H1 (cell line): ENCODE data around the gene GFAP. TPM values are rescaled to one million over a fixed set of nuclear protein-coding genes. Genes with fewer than 3 reads are reported as not detected.

Experiments used
- CTCF ChIA-PET: fragments of 300-600 bp; sonication (Branson Sonifier 250); formaldehyde crosslinking; loops from one replicate; lab custom pipeline; 2021; ENCODE audit not compliant: partially characterized antibody; lab: Charles Lee
- POLR2A ChIA-PET: fragments of 300-600 bp; sonication (Branson Sonifier 250); formaldehyde crosslinking; loops from one replicate; lab custom pipeline; 2021; ENCODE audit warnings: inconsistent platforms; ENCODE audit not compliant: partially characterized antibody; lab: Charles Lee
- DNase-seq, 2 experiments: peaks; one replicate each; pipeline versions ENCODE4 v3.0.0 to v3.0.0-alpha.2; 2010 to 2022; ENCODE audit warnings: low spot score in 2 of 2, low read depth in 1 of 2, mixed read lengths in 1 of 2
- FAIRE-seq: peaks from 2 replicates; lab custom pipeline; 2011; peaks lifted over from hg19 to GRCh38; lab: Jason Lieb, UNC
- H2AFZ ChIP-seq: 2 replicates; pipeline ENCODE4 v1.8.1; 2012; ENCODE audit warnings: low read length, inconsistent platforms
- H2AK5ac ChIP-seq: 2 replicates; pipeline ENCODE4 v1.6.1; 2013; ENCODE audit warnings: low read depth, low read length
- H2BK120ac ChIP-seq: replicated peaks from 2 replicates; pipeline ENCODE3; 2013; ENCODE audit warnings: low read depth, low read length, inconsistent platforms
- H2BK12ac ChIP-seq: 2 replicates; pipeline ENCODE4 v1.6.1; 2013; ENCODE audit warnings: low read depth, low read length
- H2BK15ac ChIP-seq: 2 replicates; pipeline ENCODE4 v1.6.1; 2013; ENCODE audit warnings: low read length
- H2BK20ac ChIP-seq: 2 replicates; pipeline ENCODE4 v1.6.1; 2013; ENCODE audit warnings: low read length
- H2BK5ac ChIP-seq: 2 replicates; pipeline ENCODE4 v1.6.1; 2013; ENCODE audit warnings: low read depth, low read length
- H3K14ac ChIP-seq: 2 replicates; pipeline ENCODE4 v1.6.1; 2013; ENCODE audit warnings: inconsistent platforms; ENCODE audit not compliant: insufficient read length
- H3K18ac ChIP-seq: 2 replicates; pipeline ENCODE4 v1.6.1; 2013; ENCODE audit warnings: low read length; ENCODE audit errors: extremely low read depth
- H3K23ac ChIP-seq: 2 replicates; pipeline ENCODE4 v1.6.1; 2013; ENCODE audit warnings: inconsistent platforms; ENCODE audit not compliant: insufficient read length
- H3K23me2 ChIP-seq: 2 replicates; pipeline ENCODE4 v1.6.1; 2013; ENCODE audit warnings: low read depth, low read length
- H3K27ac ChIP-seq: 2 replicates; pipeline ENCODE4 v1.6.1; 2011; ENCODE audit warnings: low read depth, low read length, inconsistent platforms
- H3K27me3 ChIP-seq, 4 experiments: replicated peaks in 1 of 4; 1 replicate in 1 of 4; 2 replicates in 3 of 4; pipeline versions ENCODE4 v1.6.1 to v1.8.1; 2011 to 2013; ENCODE audit warnings: low read length in 3 of 4, mild to moderate bottlenecking in 3 of 4, inconsistent platforms in 2 of 4, mixed read lengths in 2 of 4, moderate library complexity in 1 of 4; ENCODE audit not compliant: control insufficient read depth in 3 of 4, insufficient read depth in 3 of 4; ENCODE audit errors: extremely low read depth in 1 of 4
- H3K36me3 ChIP-seq, 4 experiments: 2 replicates each; pipeline versions ENCODE4 v1.6.1 to v1.8.1; 2011 to 2013; ENCODE audit warnings: mild to moderate bottlenecking in 4 of 4, low read length in 3 of 4, moderate library complexity in 2 of 4, control low read depth in 1 of 4, inconsistent platforms in 1 of 4; ENCODE audit not compliant: insufficient read depth in 4 of 4, control insufficient read depth in 2 of 4
- H3K4ac ChIP-seq: replicated peaks from 2 replicates; pipeline ENCODE3; 2013; ENCODE audit warnings: low read length, low read depth, mixed read lengths, inconsistent platforms; ENCODE audit not compliant: insufficient read length
- H3K4me1 ChIP-seq, 4 experiments: replicated peaks in 1 of 4; 1 replicate in 1 of 4; 2 replicates in 3 of 4; pipeline versions ENCODE4 v1.6.1 to v1.8.1; 2011 to 2013; ENCODE audit warnings: low read length in 3 of 4, inconsistent platforms in 2 of 4, mixed read lengths in 1 of 4; ENCODE audit not compliant: insufficient read depth in 4 of 4, control insufficient read depth in 3 of 4
- H3K4me2 ChIP-seq, 2 experiments: 2 replicates each; pipeline versions ENCODE4 v1.6.1 to v1.8.1; 2011 to 2013; ENCODE audit warnings: low read depth in 2 of 2, low read length in 2 of 2, control low read depth in 1 of 2, inconsistent platforms in 1 of 2, mild to moderate bottlenecking in 1 of 2; ENCODE audit not compliant: insufficient read depth in 1 of 2
- H3K4me3 ChIP-seq, 4 experiments: fragments of 200-600, 300-600 bp in 1 of 4; sonication (generic), shearing (Covaris generic), sonication (Bioruptor Twin) in 1 of 4; 2 replicates each; pipeline versions ENCODE4 v1.5.1 to v1.8.1; 2011 to 2016; ENCODE audit warnings: low read length in 4 of 4, low read depth in 3 of 4, control low read depth in 2 of 4, inconsistent platforms in 2 of 4, mild to moderate bottlenecking in 2 of 4, mixed read lengths in 1 of 4, moderate library complexity in 1 of 4; ENCODE audit not compliant: insufficient read depth in 2 of 4; ENCODE audit errors: extremely low read depth in 1 of 4
- H3K56ac ChIP-seq: replicated peaks from 2 replicates; pipeline ENCODE3; 2013; ENCODE audit warnings: low read depth, mild to moderate bottlenecking, mixed read lengths, low read length, inconsistent platforms; ENCODE audit not compliant: insufficient read length
- H3K79me1 ChIP-seq: 2 replicates; pipeline ENCODE4 v1.6.1; 2013; ENCODE audit warnings: low read depth, low read length, control low read depth
- H3K79me2 ChIP-seq, 2 experiments: 2 replicates each; pipeline versions ENCODE4 v1.6.1 to v1.8.1; 2012 to 2013; ENCODE audit warnings: low read length in 2 of 2, mild to moderate bottlenecking in 2 of 2, inconsistent platforms in 1 of 2; ENCODE audit not compliant: insufficient read depth in 2 of 2, control insufficient read depth in 1 of 2
- H3K9ac ChIP-seq, 4 experiments: replicated peaks in 1 of 4; 1 replicate in 1 of 4; 2 replicates in 3 of 4; pipeline versions ENCODE4 v1.6.1 to v1.8.1; 2011 to 2013; ENCODE audit warnings: low read depth in 3 of 4, low read length in 3 of 4, control low read depth in 2 of 4, mild to moderate bottlenecking in 2 of 4, moderate library complexity in 2 of 4, inconsistent platforms in 1 of 4; ENCODE audit errors: extremely low read depth in 1 of 4
- H3K9me3 ChIP-seq, 2 experiments: 2 replicates each; pipeline versions ENCODE4 v1.6.1 to v1.8.1; 2012 to 2013; ENCODE audit warnings: mild to moderate bottlenecking in 2 of 2, moderate library complexity in 2 of 2, control low read depth in 1 of 2, inconsistent platforms in 1 of 2, low read depth in 1 of 2, low read length in 1 of 2, mixed read lengths in 1 of 2; ENCODE audit not compliant: insufficient read depth in 2 of 2
- H4K20me1 ChIP-seq, 2 experiments: replicated peaks in 1 of 2; 2 replicates each; pipeline versions ENCODE3 to v1.8.1; 2011 to 2013; ENCODE audit warnings: inconsistent platforms in 2 of 2, low read length in 2 of 2, mild to moderate bottlenecking in 1 of 2; ENCODE audit not compliant: insufficient read depth in 2 of 2, control insufficient read depth in 1 of 2
- H4K5ac ChIP-seq: 2 replicates; pipeline ENCODE4 v1.6.1; 2013; ENCODE audit warnings: low read length, low read depth, mixed read lengths, inconsistent platforms; ENCODE audit not compliant: insufficient read length
- H4K8ac ChIP-seq: 2 replicates; pipeline ENCODE4 v1.8.0; 2013; ENCODE audit warnings: mild to moderate bottlenecking, moderate library complexity, low read length, inconsistent platforms; ENCODE audit not compliant: insufficient read depth; ENCODE audit errors: extremely low read depth
- H4K91ac ChIP-seq: replicated peaks from 2 replicates; pipeline ENCODE3; 2013; ENCODE audit warnings: low read length, mixed read lengths, inconsistent platforms; ENCODE audit not compliant: insufficient read length
- BCL11A ChIP-seq, 2 experiments: IDR thresholded peaks; one replicate each; pipeline ENCODE4 v1.6.1; 2011; ENCODE audit warnings: low read depth in 2 of 2, low read length in 2 of 2, mild to moderate bottlenecking in 2 of 2
- EGR1 ChIP-seq: IDR thresholded peaks from 2 replicates; pipeline ENCODE4 v1.6.1; 2011; ENCODE audit warnings: low read depth, low read length, borderline replicate concordance
- EZH2 ChIP-seq: fragments of 200-600 bp; sonication (generic); IDR thresholded peaks from 2 replicates; pipeline ENCODE4 v1.7.1; 2012; ENCODE audit warnings: low read depth, mild to moderate bottlenecking, moderate library complexity, low read length, inconsistent platforms; ENCODE audit not compliant: severe bottlenecking
- GTF2F1 ChIP-seq: IDR thresholded peaks from 2 replicates; pipeline ENCODE4 v1.6.1; 2012; ENCODE audit warnings: low read depth, low read length, improper control_type of control experiment, borderline replicate concordance
- NANOG ChIP-seq: IDR thresholded peaks from 2 replicates; pipeline ENCODE4 v1.6.1; 2011; ENCODE audit warnings: low read length, low read depth, mild to moderate bottlenecking, inconsistent platforms; ENCODE audit not compliant: insufficient read depth, poor library complexity, severe bottlenecking
- SAP30 ChIP-seq: fragments of 300-600 bp; sonication (generic); IDR thresholded peaks from 2 replicates; pipeline ENCODE4 v1.7.1; 2012; ENCODE audit warnings: low read length, moderate library complexity, mild to moderate bottlenecking, inconsistent platforms; ENCODE audit not compliant: insufficient read depth, insufficient replicate concordance
- SRF ChIP-seq: IDR thresholded peaks from 2 replicates; pipeline ENCODE4 v1.6.1; 2011; ENCODE audit warnings: mild to moderate bottlenecking, low read depth, low read length, moderate library complexity
- TAF7 ChIP-seq: optimal IDR thresholded peaks from 2 replicates; pipeline ENCODE3; 2011; ENCODE audit warnings: low read depth, mild to moderate bottlenecking, inconsistent platforms, low read length, moderate library complexity, borderline replicate concordance
- WGBS, 2 experiments: shearing (Covaris generic) in 1 of 2; methylation state at CpG; one replicate each; pipeline versions ENCODE4 v1.1.6 to v1.1.7; 2013 to 2015; ENCODE audit warnings: low lambda C conversion rate in 2 of 2, mixed read lengths in 2 of 2, inconsistent platforms in 1 of 2, low coverage in 1 of 2, missing lambda C conversion rate in 1 of 2; ENCODE audit not compliant: insufficient replicate concordance in 2 of 2, insufficient coverage in 1 of 2, insufficient read length in 1 of 2; ENCODE audit errors: extremely low coverage in 1 of 2, missing lambda C conversion rate in 1 of 2; 5-methylcytosine and 5-hydroxymethylcytosine counted together
- polyA plus RNA-seq, 7 experiments: library from polyadenylated mRNA; depleted of rRNA in 3 of 7; stranded (reverse) in 5 of 7; unstranded in 2 of 7; fragments of >200 nt in 5 of 7; fragments of 200-250 nt in 2 of 7; gene quantifications; 1 replicate in 5 of 7; 2 replicates in 1 of 7; 4 replicates in 1 of 7; pipeline versions ENCODE4 v1.2.1 to v1.2.3, GENCODE V29; 2011 to 2013; ENCODE audit warnings: missing spikeins in 2 of 7, mixed read lengths in 2 of 7
- total RNA-seq: library from RNA; stranded (reverse); fragmentation: NEBNext Ultra II Directional; extraction: Animal tissue kit (Norgen Biotek cat#: 25700); gene quantifications from 2 replicates; pipeline ENCODE4 v1.2.1, GENCODE V29; 2021

GFAP gene
- total and polyA plus RNA-seq, 2 of the 8 experiments (the other 6 are each of a cell fraction or from before 2014, with no cell fraction given), result 1.3 to 1.5 TPM

- Histone ChIP-seq H3K9me3 (no peaks in the 10 kb centered on the region), H4K5ac (no peak overlapping the region), H3K14ac (no peak overlapping the region), H4K91ac (no peak overlapping the region), H3K9ac (no peak overlapping the region), H2BK20ac (no peak overlapping the region), H2BK5ac (no peak overlapping the region), H3K27ac (no peak overlapping the region), H3K4me2 (no peak overlapping the region), H3K23ac (no peak overlapping the region), H3K4me3 (no peak overlapping the region), H4K8ac (no peak overlapping the region), H3K4me1 (no peaks in the 10 kb centered on the region), H4K20me1 (peaks cover 0 to 2% of the 10 kb centered on the region in 2 experiments), H3K23me2 (no peaks in the 10 kb centered on the region), H2BK15ac (no peak overlapping the region), H2AFZ (no peak overlapping the region), H3K4ac (no peak overlapping the region), H3K79me1 (peaks cover 3% of the 10 kb centered on the region; the same call in 1 of the 2 replicates), H2BK12ac (no peak overlapping the region), H3K79me2 (no peaks in the 10 kb centered on the region), H3K36me3 (peaks cover 23 to 71% (median 49%) of the 10 kb centered on the region in 4 experiments), H2AK5ac (no peak overlapping the region), H2BK120ac (no peak overlapping the region), H3K18ac (no peak overlapping the region), H3K27me3 (no peaks in the 10 kb centered on the region), H3K56ac (no peak overlapping the region)
- ChIA-PET CTCF (interaction anchor here (11.2 to 28.4 kb wide), 3 partner anchors 10 to 97 kb away, joined by 141 to 577 read pairs (median 154); no protein-coding TSS in a partner anchor), POLR2A (no interaction called here)
- TF ChIP-seq SAP30, result no peak
- no peak for TF ChIP-seq SRF
- no peak for TF ChIP-seq BCL11A (IDR thresholded peaks at IDR 0.05; ENCODE audit: low read depth in 2 of 2, low read length in 2 of 2)
- TF ChIP-seq EGR1, result no peak
- TF ChIP-seq TAF7, result no peak
- TF ChIP-seq EZH2, result no peak
- TF ChIP-seq NANOG, result no peak
- no peak for TF ChIP-seq GTF2F1
- 96% methylated on average over 12 of the region's 12 CpGs; no CpG with 5 or more reads in 1 of the 2 experiments for WGBS, 2 experiments
- DNase-seq (no peak), FAIRE-seq (no peak)
Observed at GRCh38 chr17:44871556-44871955, 43.7 kb downstream of the GFAP start.
